ENCODE results near the gene PSMB10. TPM values are rescaled to one million over a fixed set of nuclear protein-coding genes. Genes with fewer than 3 reads are reported as not detected.
A peak's percentile ranks its signal among the peaks of the same experiment; 100 is the strongest.
"Not testable (repeated sequence)": the region's sequence is repeated elsewhere in the genome, so short reads cannot be mapped to it uniquely, and the experiment has no call there.

The PSMB10 gene
- total RNA-seq (100 to 1,000 TPM; 127 to 138 TPM), polyA plus RNA-seq (100 to 1,000 TPM; 450 to 514 (median 493) TPM), total RNA-seq (16.7 to 39.8 (median 26.5) reads per million in 6 experiments)

DNA sequence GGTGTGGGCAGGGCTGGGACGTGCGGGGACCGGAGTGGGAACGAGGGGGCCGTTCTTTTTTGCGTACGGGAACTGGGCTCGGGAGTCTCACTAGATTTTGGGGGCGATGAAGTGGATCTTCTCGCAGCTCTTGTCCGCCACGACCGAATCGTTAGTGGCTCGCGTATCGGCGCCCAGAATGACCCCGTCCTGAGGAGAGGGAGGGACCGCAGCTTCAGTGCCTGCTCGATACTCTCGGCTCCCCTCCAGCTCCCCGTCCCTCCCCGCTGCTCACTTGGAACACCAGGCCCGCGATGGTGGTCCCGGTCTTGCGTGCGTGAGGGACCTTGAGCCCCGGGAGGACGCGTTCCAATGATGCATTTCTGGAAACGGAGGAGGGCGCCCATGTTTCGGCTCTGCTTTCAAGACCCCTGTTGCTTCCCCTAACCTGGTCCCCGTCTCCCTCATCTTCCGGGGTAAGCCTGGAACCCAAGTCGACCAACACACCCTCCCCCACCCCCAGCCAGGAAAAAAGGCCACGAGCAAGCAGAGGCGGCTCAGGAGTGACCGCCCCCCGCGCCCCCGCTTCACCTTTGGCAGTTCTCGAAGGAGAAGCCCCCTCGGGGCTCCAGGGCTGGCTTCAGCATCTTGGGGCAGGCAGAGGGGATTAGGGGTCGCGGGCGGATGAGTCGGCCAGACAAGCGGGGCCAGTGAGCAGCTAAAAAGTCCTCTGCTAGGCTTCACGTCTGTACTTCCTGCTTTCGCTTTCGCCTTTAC is at the start of gene PSMB10:
TSS of gene PSMB10 (minus strand) at position 727 of the 756 bp plus-strand sequence. CDS start at position 626, 101 bp downstream.
- Mint-ChIP-seq H3K27ac (peak within 1 kb of the TSS; percentile 93 to 99 (median 98)), H3K4me3 (peak within 1 kb of the TSS; percentile 99 to 100 (median 100)), H3K9me3 (no peaks in the 10 kb centered on the region), H3K27me3 (no peaks in the 10 kb centered on the region), H3K36me3 (peaks cover 4 to 32% (median 5%) of the 10 kb centered on the region in 3 donors), H3K4me1 (peaks cover 27 to 50% (median 46%) of the 10 kb centered on the region in 4 donors)
- DNase-seq (peak in 5 of 10 donors; percentile 23 to 46 (median 26)), ATAC-seq (peak; percentile 9 to 12)
- POLR2A ChIA-PET = interaction anchor here (0.6 to 3.5 kb wide), 47 partner anchors 9 to 455 kb away, joined by 3 to 34 read pairs (median 5); partner anchors contain the start of genes ATP6V0D1, CTCF, DDX28 and DPEP2

- peaks cover 11 to 24% (median 21%) of the 10 kb centered on the region in 4 donors for H3K4me1 Mint-ChIP-seq
- POLR2A ChIA-PET = interaction anchor here (0.6 to 2.3 kb wide), 6 partner anchors 10 to 46 kb away, joined by 3 to 9 read pairs (median 4); partner anchors contain the start of gene PSMB10
- no peaks in the 10 kb centered on the region for H3K27me3 Mint-ChIP-seq
- no peaks in the 10 kb centered on the region for H3K36me3 Mint-ChIP-seq
- H3K27ac Mint-ChIP-seq = peak overlapping the region in 1 of 10 donors; percentile 56
- H3K4me3 Mint-ChIP-seq = no peak overlapping the region
- DNase-seq (no peak), ATAC-seq (no peak)
- H3K9me3 Mint-ChIP-seq = no peaks in the 10 kb centered on the region
Measured at GRCh38 chr16:67982011-67982696, 45.5 kb upstream of the PSMB10 start.

- peak in 1 of 2 donors; percentile 28 for ATAC-seq
- H3K4me3 Mint-ChIP-seq = no peak within 1 kb of the TSS
- POLR2A ChIA-PET = interaction anchor here (1.2 to 1.4 kb wide), 2 partner anchors 16 to 51 kb away, joined by 3 to 4 read pairs; no protein-coding TSS in a partner anchor
- H3K9me3 Mint-ChIP-seq = no peaks in the 10 kb centered on the region
- H3K36me3 Mint-ChIP-seq = no peaks in the 10 kb centered on the region
- DNase-seq = peak in 2 of 10 donors; percentile 14 to 23
- peak within 1 kb of the TSS in 1 of 10 donors; percentile 6 for H3K27ac Mint-ChIP-seq
- peaks cover 14 to 24% (median 20%) of the 10 kb centered on the region in 4 donors for H3K4me1 Mint-ChIP-seq
- H3K27me3 Mint-ChIP-seq = no peaks in the 10 kb centered on the region
Measured at GRCh38 chr16:67979955-67980678, 43.5 kb upstream of the PSMB10 start, which contains the start of gene DPEP3. TSS of gene DPEP3 (minus strand) at chr16:67980499. CDS start at chr16:67980380, 119 bp downstream.

- no peaks in the 10 kb centered on the region for H3K36me3 Mint-ChIP-seq
- H3K9me3 Mint-ChIP-seq = no peaks in the 10 kb centered on the region
- no peak for ATAC-seq
- no peak for DNase-seq
- POLR2A ChIA-PET = interaction anchor here (0.5 to 1.3 kb wide), 3 partner anchors 9 to 474 kb away, joined by 3 to 4 read pairs (median 4); partner anchors contain the start of gene SLC12A4
- H3K4me1 Mint-ChIP-seq = peaks cover under 1 to 6% (median 4%) of the 10 kb centered on the region in 4 donors
- H3K27ac Mint-ChIP-seq = peak overlapping the region in 1 of 10 donors; percentile 7
- no peak overlapping the region for H3K4me3 Mint-ChIP-seq
- H3K27me3 Mint-ChIP-seq = no peaks in the 10 kb centered on the region
Measured at GRCh38 chr16:67977469-67978227, 41.0 kb upstream of the PSMB10 start.

DNA sequence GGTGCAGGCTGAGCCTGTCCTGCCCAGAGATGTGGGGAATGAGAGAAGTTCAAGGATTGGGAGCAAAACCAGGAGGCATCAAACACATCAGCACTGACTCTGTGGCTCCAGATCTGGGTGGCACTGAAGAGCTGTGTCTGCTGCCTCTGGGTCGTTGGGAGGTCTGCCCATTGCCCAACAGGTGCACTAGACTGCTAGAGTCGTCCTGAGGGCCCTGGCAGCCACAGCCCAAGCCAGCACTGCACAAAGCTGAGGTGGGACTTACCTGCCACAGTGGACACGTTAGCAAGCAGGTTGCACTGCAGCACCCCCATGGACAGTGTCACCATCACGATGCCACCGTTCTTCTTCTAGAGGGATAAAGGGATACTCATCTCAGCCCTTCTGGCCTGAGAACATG is 40.4 kb upstream of the PSMB10 start:
- no peak for ATAC-seq
- no peaks in the 10 kb centered on the region for H3K36me3 Mint-ChIP-seq
- H3K4me1 Mint-ChIP-seq = peaks cover 0 to 7% (median 4%) of the 10 kb centered on the region in 4 donors
- POLR2A ChIA-PET = no interaction called here
- no peaks in the 10 kb centered on the region for H3K27me3 Mint-ChIP-seq
- DNase-seq = no peak
- H3K9me3 Mint-ChIP-seq = no peaks in the 10 kb centered on the region
- H3K27ac Mint-ChIP-seq = no peak overlapping the region
- H3K4me3 Mint-ChIP-seq = no peak overlapping the region

- Mint-ChIP-seq H3K4me1 (peaks cover 0 to 7% (median 4%) of the 10 kb centered on the region in 4 donors), H3K9me3 (no peaks in the 10 kb centered on the region), H3K36me3 (no peaks in the 10 kb centered on the region), H3K27me3 (no peaks in the 10 kb centered on the region), H3K4me3 (peak overlapping the region in 1 of 10 donors; percentile 26), H3K27ac (no peak overlapping the region)
- DNase-seq (no peak), ATAC-seq (no peak)
- POLR2A ChIA-PET = no interaction called here
Measured at GRCh38 chr16:67976205-67976604, 39.6 kb upstream of the PSMB10 start.

DNA sequence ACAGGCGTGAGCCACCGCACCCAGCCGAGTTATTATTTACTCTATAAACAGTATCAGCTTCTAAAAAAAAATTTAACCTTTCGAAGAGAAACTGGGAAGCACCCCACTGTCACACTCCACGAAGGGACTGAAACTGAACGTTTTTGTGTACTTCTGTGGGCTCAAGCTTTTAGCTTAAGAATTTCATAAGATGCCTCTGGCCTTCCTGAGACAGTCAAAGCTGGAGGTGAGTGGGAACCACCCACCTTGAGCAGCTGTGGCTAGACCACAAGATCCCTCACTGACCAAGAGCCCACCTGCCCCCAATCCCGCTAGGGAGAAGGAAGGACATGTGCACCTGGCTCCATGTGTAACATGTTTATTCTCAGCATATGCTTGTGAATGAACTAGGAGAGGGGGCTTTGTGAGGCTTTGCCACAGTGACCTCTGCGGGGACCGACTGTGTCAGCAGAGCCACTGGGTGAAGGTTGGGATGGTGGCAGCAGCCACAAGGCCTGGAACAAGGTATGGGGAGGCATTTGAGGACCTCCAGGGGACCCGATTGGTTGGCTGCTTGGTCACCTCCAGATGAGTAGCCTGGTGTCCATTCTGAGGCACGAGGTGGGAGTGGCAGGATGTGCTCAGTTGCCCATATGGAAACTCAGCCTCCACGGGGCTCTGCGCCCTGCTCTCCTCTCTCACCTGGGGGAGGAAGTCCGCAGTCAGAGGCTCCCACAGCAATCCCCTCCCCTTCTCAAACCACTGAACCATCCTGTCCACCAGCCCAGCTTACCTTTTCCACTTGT is 38.9 kb upstream of the PSMB10 start:
- Mint-ChIP-seq H3K4me1 (peaks cover 0 to 7% (median 4%) of the 10 kb centered on the region in 4 donors), H3K27me3 (no peaks in the 10 kb centered on the region), H3K27ac (peak overlapping the region in 3 of 10 donors; percentile 3 to 40 (median 15)), H3K36me3 (no peaks in the 10 kb centered on the region), H3K4me3 (no peak overlapping the region), H3K9me3 (no peaks in the 10 kb centered on the region)
- DNase-seq (no peak), ATAC-seq (no peak)
- POLR2A ChIA-PET = interaction anchor here (0.6 to 0.9 kb wide), 2 partner anchors 46 to 210 kb away, joined by 3 to 4 read pairs; no protein-coding TSS in a partner anchor

GRCh38 chr16:67972285-67972684 is 35.6 kb upstream of the PSMB10 start:
- not testable (repeated sequence) for H3K27ac Mint-ChIP-seq, H3K4me3 Mint-ChIP-seq
- POLR2A ChIA-PET = interaction anchor here (0.7 kb wide), 1 partner anchor 206 kb away, joined by 4 read pairs; no protein-coding TSS in a partner anchor

GRCh38 chr16:67971111-67971510 is 34.5 kb upstream of the PSMB10 start:
- H3K4me1 Mint-ChIP-seq = peaks cover 13 to 35% (median 26%) of the 10 kb centered on the region in 4 donors
- ATAC-seq (no peak), DNase-seq (no peak)
- H3K27me3 Mint-ChIP-seq = no peaks in the 10 kb centered on the region
- H3K4me3 Mint-ChIP-seq = peak overlapping the region in 4 of 10 donors; percentile 38 to 75 (median 52)
- POLR2A ChIA-PET = interaction anchor here (1.5 to 3.2 kb wide), 3 partner anchors 11 to 35 kb away, joined by 3 to 34 read pairs (median 6); partner anchors contain the start of gene PSMB10
- H3K9me3 Mint-ChIP-seq = no peaks in the 10 kb centered on the region
- H3K36me3 Mint-ChIP-seq = no peaks in the 10 kb centered on the region
- H3K27ac Mint-ChIP-seq = peak overlapping the region in 3 of 10 donors; percentile 24 to 67 (median 31)

More at GRCh38 chr16:67972285-67972684, 35.6 kb upstream of the PSMB10 start:
- not testable (repeated sequence) for ATAC-seq, H3K9me3 Mint-ChIP-seq, H3K27me3 Mint-ChIP-seq, H3K36me3 Mint-ChIP-seq, DNase-seq
- H3K4me1 Mint-ChIP-seq = peaks cover 11 to 25% (median 16%) of the 10 kb centered on the region in 4 donors

GRCh38 chr16:67969254-67970039 is 32.8 kb upstream of the PSMB10 start:
- peak overlapping the region; percentile 65 to 95 (median 89) for H3K27ac Mint-ChIP-seq
- no peaks in the 10 kb centered on the region for H3K9me3 Mint-ChIP-seq
- peaks cover 13 to 38% (median 32%) of the 10 kb centered on the region in 4 donors for H3K4me1 Mint-ChIP-seq
- no peaks in the 10 kb centered on the region for H3K36me3 Mint-ChIP-seq
- no peaks in the 10 kb centered on the region for H3K27me3 Mint-ChIP-seq
- DNase-seq (peak in 2 of 10 donors; percentile 20 to 43), ATAC-seq (peak in 1 of 2 donors; percentile 39)
- POLR2A ChIA-PET = interaction anchor here (0.6 to 3.2 kb wide), 13 partner anchors 9 to 704 kb away, joined by 3 to 34 read pairs (median 4); partner anchors contain the start of genes DDX28, DPEP2, DUS2 and PSMB10
- H3K4me3 Mint-ChIP-seq = peak overlapping the region; percentile 87 to 98 (median 92)

Measured in naive thymus-derived CD8-positive, alpha-beta T cell (primary cell).